Caco-2 (cell line): ENCODE data around the gene HPCA. TPM values are rescaled to one million over a fixed set of nuclear protein-coding genes. Genes with fewer than 3 reads are reported as not detected.

Source experiments
- BruUV-seq: library from RNA; stranded (reverse); fragments of 400-500 nt; replicated peaks from 2 replicates; lab custom pipeline; 2021; lab: Mats Ljungman, UMichigan
- CTCF ChIA-PET: fragments of 300-600 bp; sonication (Branson Sonifier 250); formaldehyde crosslinking; loops from one replicate; lab custom pipeline; 2022; ENCODE audit warnings: antibody characterized with exemption; lab: Charles Lee
- POLR2A ChIA-PET: fragments of 300-600 bp; sonication (Branson Sonifier 250); formaldehyde crosslinking; loops from one replicate; lab custom pipeline; 2022; ENCODE audit warnings: antibody characterized with exemption; lab: Charles Lee
- DNase-seq, 2 experiments: peaks; one replicate each; pipeline versions ENCODE4 v3.0.0 to v3.0.0-alpha.2; 2020 to 2022
- H3K27me3 ChIP-seq: replicated peaks from 2 replicates; pipeline ENCODE4 v1.6.0; 2011; ENCODE audit warnings: low read length; ENCODE audit not compliant: control insufficient read depth, insufficient read depth
- H3K36me3 ChIP-seq: 2 replicates; pipeline ENCODE4 v1.5.1; 2011; ENCODE audit warnings: low read length; ENCODE audit not compliant: control insufficient read depth, insufficient read depth
- H3K4me1 ChIP-seq: fragments of 250-450 bp; sonication (Bioruptor Pico); 2 replicates; pipeline ENCODE4 v1.5.1; 2020; ENCODE audit warnings: mild to moderate bottlenecking
- H3K4me3 ChIP-seq: 2 replicates; pipeline ENCODE4 v1.5.1; 2011; ENCODE audit warnings: low read depth, mild to moderate bottlenecking, control low read depth, low read length
- H3K9me3 ChIP-seq: fragments of 250-450 bp; sonication (Bioruptor Pico); 2 replicates; pipeline ENCODE4 v1.5.1; 2020; ENCODE audit warnings: mild to moderate bottlenecking, moderate library complexity
- H3K27ac Mint-ChIP-seq: one replicate; pipeline ENCODE4 v1.8.0; 2022; ENCODE audit warnings: mixed read lengths; ENCODE audit not compliant: unreplicated experiment
- H3K27me3 Mint-ChIP-seq: one replicate; pipeline ENCODE4 v1.8.0; 2022; ENCODE audit warnings: mixed read lengths; ENCODE audit not compliant: insufficient read depth, unreplicated experiment
- H3K36me3 Mint-ChIP-seq: one replicate; pipeline ENCODE4 v1.8.0; 2022; ENCODE audit warnings: mild to moderate bottlenecking, mixed read lengths; ENCODE audit not compliant: insufficient read depth, unreplicated experiment
- H3K4me1 Mint-ChIP-seq: one replicate; pipeline ENCODE4 v1.8.0; 2022; ENCODE audit warnings: low read depth, mixed read lengths; ENCODE audit not compliant: unreplicated experiment
- H3K4me3 Mint-ChIP-seq: one replicate; pipeline ENCODE4 v1.8.0; 2022; ENCODE audit warnings: mild to moderate bottlenecking, moderate library complexity, mixed read lengths; ENCODE audit not compliant: unreplicated experiment
- H3K9me3 Mint-ChIP-seq: one replicate; pipeline ENCODE4 v1.8.0; 2022; ENCODE audit warnings: mixed read lengths; ENCODE audit not compliant: unreplicated experiment
- CTCF ChIP-seq, 2 experiments: fragments of 200-600 bp in 1 of 2; IDR thresholded peaks; 1 replicate in 1 of 2; 2 replicates in 1 of 2; pipeline versions ENCODE4 v1.5.1 to v1.8.0; 2011 to 2022; ENCODE audit warnings: antibody characterized with exemption in 1 of 2, control low read depth in 1 of 2, inconsistent platforms in 1 of 2, low read depth in 1 of 2, low read length in 1 of 2, mild to moderate bottlenecking in 1 of 2, moderate library complexity in 1 of 2; ENCODE audit not compliant: insufficient read depth in 1 of 2, severe bottlenecking in 1 of 2, unreplicated experiment in 1 of 2
- intact Hi-C: fragments of 100-400 bp; cut with micrococcal nuclease; formaldehyde crosslinking; loops from one replicate; pipeline ENCODE4 v1.10.0; 2022; ENCODE audit not compliant: unreplicated experiment
- total RNA-seq: library from RNA; stranded (reverse); gene quantifications from 2 replicates; pipeline ENCODE4 v1.2.3, GENCODE V29; 2022

The HPCA gene
- total RNA-seq, 1 experiment from 2014 or later, result not detected

DNA sequence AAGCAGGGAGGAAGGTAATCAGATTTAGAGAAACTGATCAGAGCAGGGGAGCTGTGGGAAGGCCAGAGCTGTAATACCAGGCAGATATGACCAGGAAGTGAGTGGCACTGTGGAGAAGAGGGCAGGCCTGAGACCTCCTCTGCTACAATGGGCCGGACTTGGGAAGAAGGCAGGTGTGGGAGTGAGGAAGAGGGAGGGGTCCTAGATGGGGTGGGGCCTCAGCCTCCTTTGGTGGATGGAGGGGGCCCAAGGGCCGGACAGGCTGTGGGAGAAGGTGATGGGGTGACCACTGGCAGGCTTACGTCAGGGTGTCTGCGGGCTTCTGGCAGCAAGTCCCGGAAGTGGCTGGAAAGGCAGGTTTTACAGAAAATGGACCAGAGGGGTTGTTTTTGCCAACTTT, 5.0 kb upstream of the HPCA start:
- no peaks in the 10 kb centered on the region for H3K4me1 ChIP-seq
- Mint-ChIP-seq H3K27ac (no peak overlapping the region), H3K4me3 (no peak overlapping the region), H3K36me3 (peaks cover 4% of the 10 kb centered on the region), H3K27me3 (no peaks in the 10 kb centered on the region), H3K9me3 (no peaks in the 10 kb centered on the region), H3K4me1 (no peaks in the 10 kb centered on the region)
- intact Hi-C loops, result no loop called here
- no peaks in the 10 kb centered on the region for H3K9me3 ChIP-seq
- H3K4me3 ChIP-seq, result no peak overlapping the region
- CTCF ChIA-PET, result no interaction called here
- POLR2A ChIA-PET, result no interaction called here
- H3K36me3 ChIP-seq, result no peaks in the 10 kb centered on the region
- TF ChIP-seq CTCF (IDR thresholded peaks at IDR 0.05; ENCODE audit: insufficient read depth in 1 of 2, low read depth in 1 of 2, low read length in 1 of 2, severe bottlenecking in 1 of 2, unreplicated experiment in 1 of 2), result no peak
- no peaks in the 10 kb centered on the region for H3K27me3 ChIP-seq
- no TSS peak for BruUV-seq
- no peak for DNase-seq

DNA sequence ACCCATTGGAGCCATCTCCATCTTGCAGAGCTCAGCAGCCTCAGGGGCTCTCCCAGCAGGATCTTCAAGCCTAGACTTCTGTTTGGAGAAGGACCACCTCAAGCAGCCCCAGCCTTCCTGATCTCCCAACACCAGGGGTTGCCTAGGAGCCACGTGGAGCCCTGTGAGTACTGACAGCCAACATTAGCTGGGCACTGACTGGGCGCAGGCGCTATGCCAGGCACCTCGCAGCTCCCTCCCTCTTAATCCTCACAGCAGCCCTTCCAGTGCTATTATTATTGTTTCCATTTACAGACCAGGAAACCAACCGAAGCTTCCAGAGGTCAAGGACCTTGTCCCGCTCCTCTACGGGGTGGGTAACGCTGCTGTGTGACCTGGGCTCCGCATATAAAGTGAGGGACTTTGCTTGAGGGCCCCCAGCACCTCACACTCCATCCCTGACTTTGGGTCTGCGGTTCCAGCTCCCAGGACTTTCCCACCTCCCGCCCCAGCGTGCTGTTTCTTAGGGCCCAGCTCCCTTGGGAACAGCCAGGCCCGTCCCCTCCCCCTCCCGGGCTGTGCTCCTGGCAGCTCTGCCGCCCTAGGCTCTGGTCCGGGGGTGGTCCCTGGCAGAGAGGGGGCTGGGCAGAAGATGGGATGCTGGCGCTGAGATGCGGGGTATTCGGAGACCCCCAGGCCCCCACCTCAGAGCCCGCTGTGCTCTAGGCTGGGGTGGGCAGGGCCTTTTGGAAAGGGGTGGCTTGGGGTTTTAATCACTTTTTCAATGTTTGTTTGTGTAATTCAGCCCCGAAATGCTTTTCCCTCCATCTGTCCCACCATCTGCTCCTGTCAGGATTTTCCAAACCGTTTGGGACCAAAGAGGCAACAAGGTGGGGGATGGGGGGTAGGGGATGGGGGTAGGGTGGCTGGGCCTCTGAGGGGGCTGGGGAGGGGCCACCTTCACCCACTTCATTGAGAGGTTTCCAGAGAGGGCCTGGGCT, 4.1 kb upstream of the HPCA start:
- intact Hi-C loops, result no loop called here
- no peaks in the 10 kb centered on the region for H3K9me3 ChIP-seq
- Mint-ChIP-seq H3K27ac (no peak overlapping the region), H3K27me3 (no peaks in the 10 kb centered on the region), H3K36me3 (peaks cover 4% of the 10 kb centered on the region), H3K4me3 (no peak overlapping the region), H3K9me3 (no peaks in the 10 kb centered on the region), H3K4me1 (no peaks in the 10 kb centered on the region)
- no peaks in the 10 kb centered on the region for H3K27me3 ChIP-seq
- BruUV-seq, result no TSS peak
- H3K36me3 ChIP-seq, result no peaks in the 10 kb centered on the region
- no peak for DNase-seq
- TF ChIP-seq CTCF (IDR thresholded peaks at IDR 0.05; ENCODE audit: insufficient read depth in 1 of 2, low read depth in 1 of 2, low read length in 1 of 2, severe bottlenecking in 1 of 2, unreplicated experiment in 1 of 2), result no peak
- ChIA-PET CTCF (no interaction called here), POLR2A (no interaction called here)
- H3K4me3 ChIP-seq, result no peak overlapping the region
- H3K4me1 ChIP-seq, result no peaks in the 10 kb centered on the region

- H3K9me3 Mint-ChIP-seq, result no peaks in the 10 kb centered on the region
- peaks cover 4% of the 10 kb centered on the region for H3K36me3 Mint-ChIP-seq
- peaks cover 3% of the 10 kb centered on the region for H3K27me3 Mint-ChIP-seq
- H3K36me3 ChIP-seq, result no peaks in the 10 kb centered on the region
- H3K4me1 ChIP-seq, result no peaks in the 10 kb centered on the region
- H3K27ac Mint-ChIP-seq, result no peak overlapping the region
- no peaks in the 10 kb centered on the region for H3K27me3 ChIP-seq
- no TSS peak for BruUV-seq
- intact Hi-C loops, result no loop called here
- CTCF ChIA-PET, result no interaction called here
- DNase-seq, result no peak
- POLR2A ChIA-PET, result no interaction called here
- no peak overlapping the region for H3K4me3 Mint-ChIP-seq
- TF ChIP-seq CTCF (IDR thresholded peaks at IDR 0.05; ENCODE audit: insufficient read depth in 1 of 2, low read depth in 1 of 2, low read length in 1 of 2, severe bottlenecking in 1 of 2, unreplicated experiment in 1 of 2), result no peak
- H3K4me3 ChIP-seq, result no peak overlapping the region
- no peaks in the 10 kb centered on the region for H3K4me1 Mint-ChIP-seq
- no peaks in the 10 kb centered on the region for H3K9me3 ChIP-seq
These were observed 2.8 kb upstream of the HPCA start for GRCh38 chr1:32883338-32884031.
